CD1c-positive myeloid dendritic cell (primary cell): ENCODE results near the gene CPA3.
A peak's percentile ranks its signal among the peaks of the same experiment; 100 is the strongest.

Source experiments
- DNase-seq: peaks from one replicate; pipeline ENCODE4 v3.0.0-alpha.2; 2016; ENCODE audit errors: extremely low spot score

Gene CPA3

GRCh38 chr3:148861277-148861869 lies 3.7 kb upstream of the CPA3 start:
- peak; percentile 55 for DNase-seq

DNA sequence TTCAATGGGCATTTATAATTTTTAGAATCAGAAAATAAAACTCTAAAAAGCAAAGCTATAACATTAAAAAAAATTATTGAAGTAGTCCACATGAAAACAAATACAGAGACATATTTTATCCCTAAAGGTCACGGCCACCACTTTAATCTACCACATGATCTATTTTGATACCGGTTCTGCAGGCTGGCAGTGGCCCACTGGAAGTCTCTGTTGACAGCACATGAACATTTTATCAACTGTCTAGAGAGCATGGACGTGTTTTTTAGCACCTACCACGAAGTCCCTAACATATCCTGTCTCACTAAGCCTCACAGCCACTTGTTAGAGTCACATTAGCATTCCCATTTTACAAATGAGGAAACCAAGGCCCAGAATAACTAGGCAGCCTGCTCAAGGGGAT lies 1.8 kb upstream of the CPA3 start:
- DNase-seq = no peak

DNA sequence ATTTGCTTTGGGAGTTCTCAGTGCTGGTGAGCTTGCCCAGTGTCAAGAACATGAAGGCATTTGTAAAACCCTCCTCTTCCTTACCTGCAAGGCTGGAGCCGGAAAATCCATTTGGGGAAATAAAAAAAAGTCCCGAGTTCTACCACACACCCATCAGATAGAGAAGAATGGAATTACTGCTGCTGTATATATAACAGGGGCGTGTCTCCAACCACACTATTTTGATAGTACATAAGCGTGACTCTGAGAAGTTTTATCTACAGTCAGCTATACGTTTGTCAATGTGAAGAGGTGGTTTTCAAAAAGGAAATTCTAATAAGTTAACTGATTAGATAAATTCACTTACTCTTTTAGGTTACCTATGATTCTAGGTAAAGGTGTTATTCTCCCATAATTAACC lies 1.3 kb upstream of the CPA3 start:
- DNase-seq = no peak

GRCh38 chr3:148866261-148866660 lies 1.2 kb downstream of the CPA3 start:
- DNase-seq = no peak

DNA sequence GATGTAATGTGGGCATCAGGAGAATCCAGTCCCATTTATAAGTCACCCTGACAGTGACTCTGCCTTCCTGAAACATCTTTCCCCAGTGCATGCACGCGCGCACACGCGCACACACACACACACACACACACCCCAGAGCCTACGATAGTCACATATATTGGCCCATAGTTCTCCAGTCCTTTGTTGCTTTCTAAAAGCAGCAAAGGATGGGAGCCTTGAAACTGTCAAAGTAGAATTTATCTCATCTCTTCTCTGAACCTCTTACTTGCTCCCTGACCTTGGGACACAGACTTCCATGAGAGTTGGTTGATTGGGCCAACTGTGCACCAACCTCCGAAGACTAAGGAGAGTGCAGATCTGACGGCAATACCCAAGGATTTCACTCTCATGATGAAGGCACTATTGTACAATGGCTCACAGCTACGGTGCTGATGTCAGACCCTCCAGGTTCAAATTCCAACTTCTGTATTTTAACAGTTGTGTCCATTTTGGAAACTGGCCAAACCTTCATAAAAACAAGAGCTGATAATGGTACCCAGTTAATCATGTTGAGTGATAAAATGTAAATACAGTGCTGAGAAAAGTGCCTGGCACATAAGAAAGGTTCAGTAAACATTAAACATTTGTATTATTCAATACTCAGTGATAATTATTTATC lies 8.3 kb downstream of the CPA3 start:
- no peak for DNase-seq

- DNase-seq = no peak
These were observed 8.9 kb downstream of the CPA3 start for GRCh38 chr3:148873977-148874376.

- DNase-seq = no peak
These were observed 13.0 kb downstream of the CPA3 start for GRCh38 chr3:148878095-148878494.

DNA sequence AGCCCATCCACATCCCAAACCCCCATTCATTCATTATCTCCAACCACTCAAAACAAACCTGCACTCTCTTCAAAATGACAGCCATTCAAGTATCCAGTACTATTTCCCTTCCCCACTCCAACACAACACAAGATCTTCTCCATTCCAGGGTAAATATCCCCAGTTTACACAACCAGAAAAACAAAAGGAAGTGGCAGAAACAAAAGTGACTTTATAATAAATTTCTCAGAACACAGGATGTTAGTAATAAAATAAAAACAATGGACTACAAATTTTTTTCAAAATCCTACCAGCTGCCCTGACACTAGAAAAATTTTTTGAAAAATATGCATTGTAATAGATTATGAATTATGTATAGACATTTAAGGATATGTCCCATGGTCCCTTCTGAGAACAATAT lies 14.2 kb downstream of the CPA3 start:
- no peak for DNase-seq

DNA sequence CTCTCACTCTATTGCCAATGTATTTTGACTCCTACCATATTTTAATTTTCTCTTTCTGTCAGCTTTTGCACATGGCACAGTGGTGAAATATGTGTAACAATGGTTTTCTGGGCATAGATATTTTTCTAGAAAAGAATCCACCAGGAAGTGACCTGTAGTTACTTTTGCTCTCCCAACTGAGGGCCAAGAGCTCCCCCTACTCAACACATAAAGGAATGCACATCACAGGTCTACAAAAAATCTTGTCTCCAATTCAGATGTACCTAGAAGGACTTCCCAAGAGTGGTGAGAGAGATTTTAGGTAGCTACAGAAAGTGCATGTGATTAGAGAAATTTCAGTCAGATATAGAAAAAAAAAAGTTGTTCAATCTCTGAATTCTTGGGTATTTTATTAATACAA lies 15.6 kb downstream of the CPA3 start:
- DNase-seq = no peak

DNA sequence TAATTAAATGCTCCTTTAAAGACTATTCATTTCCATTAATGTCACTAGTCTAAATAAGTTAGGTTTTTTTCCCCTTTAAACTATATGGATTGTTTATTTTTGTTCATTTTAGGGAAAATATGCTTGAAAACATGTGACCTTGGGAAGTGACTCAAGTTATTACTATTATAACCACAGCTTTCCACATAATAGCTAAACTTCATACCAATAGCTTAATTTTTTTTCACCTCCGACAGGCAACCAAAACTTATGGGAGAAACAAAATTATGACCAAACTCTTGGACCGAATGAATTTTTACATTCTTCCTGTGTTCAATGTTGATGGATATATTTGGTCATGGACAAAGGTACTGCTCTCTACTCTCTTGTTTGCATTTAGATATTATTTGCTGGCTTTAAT lies 16.2 kb downstream of the CPA3 start:
- no peak for DNase-seq

- DNase-seq = no peak
These were observed 17.2 kb downstream of the CPA3 start for GRCh38 chr3:148882288-148882687.

DNA sequence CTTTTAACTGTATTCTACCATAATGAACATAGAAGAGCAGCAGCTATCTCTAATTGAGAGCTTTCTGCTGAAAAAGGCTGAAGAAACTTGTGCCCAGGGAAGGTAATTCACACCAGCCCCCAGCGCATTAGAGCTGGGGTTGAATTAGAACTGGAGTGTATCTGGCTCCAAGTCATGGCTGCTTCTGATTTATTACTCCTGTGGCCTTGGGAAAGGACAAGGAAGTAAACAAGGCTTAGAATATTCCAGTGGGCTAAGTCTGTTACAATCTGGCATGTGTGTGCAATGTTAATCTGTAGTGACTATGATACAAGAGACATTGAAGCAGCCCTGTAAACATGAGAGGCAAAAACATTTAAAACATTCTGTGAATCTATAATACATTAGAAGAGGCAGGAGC lies 18.1 kb downstream of the CPA3 start:
- DNase-seq = no peak

DNA sequence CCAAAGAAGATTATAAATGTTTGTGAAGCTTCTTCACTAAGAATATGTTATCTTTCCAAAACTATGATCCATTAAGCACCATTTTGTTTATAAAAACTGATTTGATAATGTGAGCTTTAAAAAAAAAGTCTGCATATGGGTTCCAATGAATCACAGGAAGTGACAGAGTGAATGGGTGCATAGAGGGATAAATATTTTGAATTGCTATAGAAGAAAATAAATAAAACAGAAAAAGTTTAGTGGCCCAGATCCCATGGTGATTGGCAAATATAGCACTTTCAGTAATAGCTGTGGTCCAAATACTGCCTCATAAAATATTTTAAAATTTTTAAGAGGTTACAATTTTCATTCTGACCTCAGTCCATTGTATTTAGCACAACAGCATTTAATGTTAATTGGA lies 19.2 kb downstream of the CPA3 start:
- DNase-seq = no peak

DNA sequence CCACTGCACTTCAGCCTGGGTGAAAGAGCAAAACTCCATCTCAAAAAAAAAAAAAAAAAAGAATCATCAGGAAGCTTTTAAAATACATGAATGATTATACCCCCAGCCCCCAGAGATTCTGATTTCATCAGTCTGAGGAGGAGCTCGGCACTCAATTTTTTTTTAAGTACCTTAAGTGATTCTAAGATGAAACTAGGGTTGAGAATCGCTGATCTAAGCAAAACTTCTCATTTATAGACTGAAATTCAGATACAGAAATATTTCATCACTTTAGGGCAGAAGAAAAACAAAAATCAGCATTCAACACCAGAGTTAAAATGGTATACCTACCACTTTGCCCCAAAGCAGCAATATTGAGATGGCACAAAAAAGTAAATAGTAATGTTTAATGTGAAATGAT lies 24.7 kb downstream of the CPA3 start:
- no peak for DNase-seq

GRCh38 chr3:148896062-148896461 lies 31.0 kb downstream of the CPA3 start:
- DNase-seq = no peak

DNA sequence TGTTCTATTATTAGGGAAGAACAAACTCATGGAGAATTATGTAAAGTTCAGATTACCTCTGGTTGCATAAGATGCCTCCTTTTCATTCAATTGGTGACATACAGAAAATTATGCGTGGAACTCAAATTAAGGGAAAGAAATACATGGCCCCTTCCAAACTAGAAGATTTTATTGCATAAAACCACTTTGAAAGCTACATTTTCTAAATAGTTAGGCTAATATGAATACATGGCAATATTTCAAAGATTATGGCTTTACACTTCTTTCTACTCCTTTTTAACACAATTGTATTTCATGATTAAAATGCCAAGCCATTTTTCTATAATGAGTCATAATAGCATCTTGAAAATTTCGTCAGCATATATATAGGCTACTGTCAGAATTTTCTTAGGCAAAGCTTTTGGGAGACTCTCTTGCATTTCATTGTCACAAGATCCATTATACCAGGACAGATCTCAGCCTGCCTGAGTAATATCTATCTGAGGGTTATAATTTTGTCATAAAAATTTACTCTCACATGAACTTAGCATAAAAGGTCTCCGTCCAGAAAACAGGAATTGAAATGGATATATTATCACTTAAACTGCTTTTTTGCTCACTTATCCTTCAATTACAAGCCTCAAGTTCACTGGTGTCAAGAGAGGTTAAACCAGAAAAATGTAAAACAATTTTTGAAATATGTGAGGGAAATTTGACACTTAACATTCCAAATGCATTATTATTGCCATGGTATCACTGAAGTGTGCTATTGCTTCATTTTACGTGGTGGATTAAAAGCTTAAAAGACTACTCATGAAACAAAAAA lies 37.1 kb downstream of the CPA3 start:
- DNase-seq = no peak

DNA sequence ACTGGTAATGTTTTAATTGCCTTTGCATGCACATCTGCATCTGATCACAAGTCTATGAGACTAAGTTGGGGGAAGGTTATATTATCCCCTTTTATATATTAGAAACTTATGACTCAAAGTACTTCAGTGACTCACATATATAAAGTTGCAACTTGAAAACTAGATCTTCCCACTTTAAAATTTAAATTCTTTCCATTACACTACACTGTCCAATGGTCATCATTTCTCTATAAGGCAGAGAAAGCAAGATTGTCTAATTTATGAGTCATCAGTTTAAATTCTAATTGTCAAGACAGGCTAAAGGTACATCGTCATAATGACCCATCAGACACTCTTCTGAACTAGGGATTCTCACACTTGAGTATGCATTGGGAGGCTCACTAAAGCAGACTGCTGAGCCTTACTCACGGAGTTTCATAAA lies 37.9 kb downstream of the CPA3 start:
- no peak for DNase-seq

- DNase-seq = no peak
These were observed 38.8 kb downstream of the CPA3 start for GRCh38 chr3:148903941-148904340.

GRCh38 chr3:148906667-148907066 lies 41.6 kb downstream of the CPA3 start:
- DNase-seq = no peak

DNA sequence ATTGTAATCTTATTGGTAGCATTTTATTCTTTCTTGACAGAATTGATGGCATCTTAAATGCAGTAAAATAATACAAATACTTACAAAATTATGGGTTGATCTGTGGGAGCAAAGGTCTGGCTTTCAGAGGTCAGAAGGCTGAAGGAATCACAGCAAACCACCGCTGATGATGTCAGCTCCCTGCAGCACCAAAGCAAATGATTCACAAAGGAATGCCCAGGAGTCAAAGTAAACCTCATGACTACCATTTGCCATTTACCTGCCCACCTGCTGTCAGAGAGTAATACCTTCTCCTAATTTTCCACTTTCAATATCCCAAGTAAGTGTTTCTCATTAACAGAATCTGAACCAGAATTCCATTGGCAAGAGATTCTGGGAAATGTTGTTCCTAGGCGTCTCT lies 46.1 kb downstream of the CPA3 start:
- no peak for DNase-seq

GRCh38 chr3:148911592-148911991 lies 46.5 kb downstream of the CPA3 start:
- no peak for DNase-seq

- peak; percentile 19 for DNase-seq
These were observed 50.0 kb downstream of the CPA3 start for GRCh38 chr3:148914936-148915690.
